Measurements from ENCODE around the gene TMEM190.
"Not testable (repeated sequence)": the region's sequence is repeated elsewhere in the genome, so short reads cannot be mapped to it uniquely, and the experiment has no call there.

Gene TMEM190

GRCh38 chr19:55391702-55392615 lies 15.3 kb downstream of the TMEM190 start:
- no peak for DNase-seq

- no peak for DNase-seq
Measured at GRCh38 chr19:55392820-55393761, 16.5 kb downstream of the TMEM190 start.

GRCh38 chr19:55398200-55398925 lies 21.7 kb downstream of the TMEM190 start:
- DNase-seq = no peak

- DNase-seq = no peak
Measured at GRCh38 chr19:55400281-55401087, 23.9 kb downstream of the TMEM190 start.

GRCh38 chr19:55401390-55401789 lies 24.8 kb downstream of the TMEM190 start:
- DNase-seq = not testable (repeated sequence)

- no peak for DNase-seq
Measured at GRCh38 chr19:55402509-55402908, 25.9 kb downstream of the TMEM190 start.

GRCh38 chr19:55405638-55406037 lies 29.0 kb downstream of the TMEM190 start:
- DNase-seq = no peak

GRCh38 chr19:55406091-55406825 lies 29.6 kb downstream of the TMEM190 start:
- DNase-seq = no peak

- DNase-seq = no peak
Measured at GRCh38 chr19:55406826-55407549, 30.4 kb downstream of the TMEM190 start.

GRCh38 chr19:55407550-55407799 lies 30.8 kb downstream of the TMEM190 start, which contains the start of gene UBE2S:
UBE2S (minus strand) TSS chr19:55407788; CDS start chr19:55407589, 199 bp downstream.
- DNase-seq = not testable (repeated sequence)

- DNase-seq = peak; percentile 97
Measured at GRCh38 chr19:55407800-55408532, 31.3 kb downstream of the TMEM190 start.

GRCh38 chr19:55408533-55408872 lies 31.9 kb downstream of the TMEM190 start:
- DNase-seq = no peak

- not testable (repeated sequence) for DNase-seq
Measured at GRCh38 chr19:55409179-55409578, 32.6 kb downstream of the TMEM190 start.

GRCh38 chr19:55410168-55410567 lies 33.5 kb downstream of the TMEM190 start:
- DNase-seq = no peak

GRCh38 chr19:55418185-55418584 lies 41.6 kb downstream of the TMEM190 start:
- DNase-seq = no peak

GRCh38 chr19:55419103-55419502 lies 42.5 kb downstream of the TMEM190 start:
- no peak for DNase-seq

- no peak for DNase-seq
Measured at GRCh38 chr19:55419624-55420236, 43.1 kb downstream of the TMEM190 start.

GRCh38 chr19:55421281-55421680 lies 44.7 kb downstream of the TMEM190 start:
- not testable (repeated sequence) for DNase-seq

- no peak for DNase-seq
Measured at GRCh38 chr19:55423225-55424005, 46.8 kb downstream of the TMEM190 start.

Data from activated CD4-positive, CD25-positive, alpha-beta regulatory T cell treated with anti-CD3 and anti-CD28 coated beads, Interleukin-2, amount 50 U/mL, for 72 hours (primary cell).